HG02588 (cell line): ENCODE data around the gene ZNF284.
"Not testable (repeated sequence)": the region's sequence is repeated elsewhere in the genome, so short reads cannot be mapped to it uniquely, and the experiment has no call there.

Source experiments
- ATAC-seq: cut with Tn5 transposase; IDR thresholded peaks from one replicate; pipeline ENCODE4 v1.9.1; 2021; ENCODE audit warnings: mild to moderate bottlenecking, moderate library complexity; ENCODE audit not compliant: unreplicated experiment

The ZNF284 gene

GRCh38 chr19:44109458-44109857 lies 37.5 kb downstream of the ZNF284 start:
- ATAC-seq: no peak

GRCh38 chr19:44111910-44112463 lies 40.0 kb downstream of the ZNF284 start:
- ATAC-seq: no peak

- ATAC-seq: peak; percentile 6
Measured at GRCh38 chr19:44112802-44113137, 40.8 kb downstream of the ZNF284 start.

- peak; percentile 94 for ATAC-seq
Measured at GRCh38 chr19:44113138-44113783, 41.3 kb downstream of the ZNF284 start, which contains the start of gene ZNF225. Gene ZNF225, plus strand, starts transcription at chr19:44113399. Its CDS starts 2,429 bp downstream, at chr19:44115828.

- ATAC-seq: no peak
Measured at GRCh38 chr19:44113784-44114390, 41.9 kb downstream of the ZNF284 start.

GRCh38 chr19:44121162-44121561 lies 49.2 kb downstream of the ZNF284 start:
- ATAC-seq: not testable (repeated sequence)

GRCh38 chr19:44131955-44132354 lies 60.0 kb downstream of the ZNF284 start:
- no peak for ATAC-seq
